ENCODE data around the gene THSD4.

THSD4 gene

GRCh38 chr15:71723344-71723743 lies 608.1 kb downstream of the THSD4 start:
- no peak for DNase-seq (ENCODE audit: low read depth)

- DNase-seq (ENCODE audit: low read depth) = peak; percentile 54
Observed at GRCh38 chr15:71725207-71725955, 610.1 kb downstream of the THSD4 start.

DNA sequence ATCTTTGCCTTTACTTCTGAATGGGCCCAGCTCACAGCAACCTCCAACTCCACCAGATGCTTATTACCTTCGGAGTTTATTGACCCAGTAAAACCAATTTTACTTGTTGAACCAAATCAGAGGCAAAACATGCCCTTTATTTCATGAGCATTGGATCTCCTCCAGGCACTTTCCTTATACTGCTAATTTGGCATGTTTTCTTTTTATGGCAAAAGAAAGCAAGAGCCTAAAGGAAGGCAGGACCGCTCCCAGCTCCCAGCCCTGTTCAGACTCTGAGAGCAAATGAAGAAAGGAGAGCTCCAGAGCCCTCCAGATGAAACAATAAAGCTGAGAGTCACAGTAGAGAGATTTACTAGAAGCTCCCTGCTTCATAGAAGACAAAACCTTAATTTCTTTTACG lies 613.6 kb downstream of the THSD4 start:
- DNase-seq (ENCODE audit: low read depth) = no peak

- no peak for DNase-seq (ENCODE audit: low read depth)
Observed at GRCh38 chr15:71729319-71729718, 614.0 kb downstream of the THSD4 start.

DNA sequence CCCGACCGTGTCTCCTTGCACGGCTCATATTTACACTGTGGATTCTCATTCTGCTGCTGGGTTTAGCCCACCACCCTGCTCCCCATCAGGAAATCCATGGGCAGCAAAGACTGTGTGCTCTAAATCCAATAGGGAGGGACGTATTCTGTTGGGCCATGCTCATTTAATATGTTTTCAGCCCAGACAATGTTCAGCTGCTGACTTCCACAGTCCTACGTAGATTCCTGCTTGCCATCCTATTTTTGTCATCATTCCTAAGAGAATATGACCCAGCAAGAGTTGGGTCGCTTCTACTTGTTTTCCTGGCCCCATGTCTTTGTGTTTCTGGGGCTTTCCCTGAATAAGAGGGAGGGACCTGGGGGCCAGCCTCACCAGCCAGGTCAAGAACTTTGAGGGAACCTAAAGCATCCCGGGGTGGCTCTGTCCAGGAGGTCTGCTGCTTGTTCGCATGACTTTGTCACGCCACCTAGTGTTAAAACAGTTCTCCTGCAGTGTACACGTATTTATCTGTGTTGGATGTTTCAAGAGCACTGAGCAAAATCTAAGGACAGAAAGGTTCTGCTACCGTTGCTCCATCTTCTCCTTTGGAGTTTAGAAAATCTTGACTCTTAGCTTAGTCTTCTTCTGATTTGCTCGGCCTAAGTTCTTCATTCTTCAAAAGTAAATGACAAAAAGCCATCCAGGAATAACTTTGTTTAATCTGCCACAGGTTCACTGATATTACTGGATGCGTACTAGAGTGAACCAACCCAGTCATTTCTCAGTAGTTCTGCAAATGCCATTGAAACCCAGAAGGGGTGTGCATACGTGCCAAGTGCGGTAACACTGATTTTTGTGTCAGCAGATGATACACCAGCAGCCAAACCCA lies 615.2 kb downstream of the THSD4 start:
- peak; percentile 63 for DNase-seq (ENCODE audit: low read depth)

GRCh38 chr15:71732636-71733035 lies 617.4 kb downstream of the THSD4 start:
- DNase-seq (ENCODE audit: low read depth) = no peak

GRCh38 chr15:71733122-71733521 lies 617.9 kb downstream of the THSD4 start:
- DNase-seq (ENCODE audit: low read depth) = no peak

GRCh38 chr15:71734709-71735384 lies 619.6 kb downstream of the THSD4 start:
- DNase-seq (ENCODE audit: low read depth) = no peak

- no peak for DNase-seq (ENCODE audit: low read depth)
Observed at GRCh38 chr15:71735385-71735757, 620.1 kb downstream of the THSD4 start.

- no peak for DNase-seq (ENCODE audit: low read depth)
Observed at GRCh38 chr15:71736286-71736947, 621.1 kb downstream of the THSD4 start.

DNA sequence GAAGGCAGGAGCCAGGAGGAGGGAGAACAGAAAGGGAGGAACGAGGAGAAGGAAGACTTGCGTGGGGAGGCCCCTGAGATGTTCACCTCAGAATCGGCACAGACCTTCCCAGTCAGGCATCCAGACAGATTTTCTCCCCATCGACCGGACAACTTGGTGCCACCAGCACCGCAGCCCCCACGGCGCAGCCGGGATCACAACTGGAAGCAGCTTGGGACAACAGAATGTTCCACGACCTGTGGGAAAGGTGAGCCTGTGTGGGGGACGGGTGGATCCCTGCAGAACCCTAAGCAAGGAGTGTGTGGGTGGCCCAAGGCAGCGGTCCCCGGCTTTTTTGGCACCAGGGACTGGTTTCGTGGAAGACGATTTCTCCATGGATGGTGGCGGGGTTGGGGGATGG lies 622.5 kb downstream of the THSD4 start:
- no peak for DNase-seq (ENCODE audit: low read depth)

DNA sequence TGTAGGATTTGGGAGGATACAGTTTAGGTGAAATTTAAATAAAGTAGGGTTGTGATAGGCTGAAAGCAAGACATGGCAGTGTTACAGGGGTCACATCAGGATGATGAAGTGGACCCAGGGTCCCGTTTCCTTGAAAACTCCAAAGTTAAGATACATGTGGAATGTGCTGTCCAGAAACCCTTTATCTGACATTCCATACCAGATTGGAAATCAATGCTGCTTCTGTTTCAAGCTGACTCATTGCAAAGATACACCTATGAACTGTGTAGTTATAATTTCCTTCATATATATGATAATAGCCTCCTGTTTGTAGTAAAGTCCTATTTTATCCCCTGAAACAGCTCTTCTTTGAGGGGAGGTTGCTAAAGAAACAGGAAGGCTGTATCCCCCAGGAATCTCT lies 624.1 kb downstream of the THSD4 start:
- DNase-seq (ENCODE audit: low read depth) = no peak

DNA sequence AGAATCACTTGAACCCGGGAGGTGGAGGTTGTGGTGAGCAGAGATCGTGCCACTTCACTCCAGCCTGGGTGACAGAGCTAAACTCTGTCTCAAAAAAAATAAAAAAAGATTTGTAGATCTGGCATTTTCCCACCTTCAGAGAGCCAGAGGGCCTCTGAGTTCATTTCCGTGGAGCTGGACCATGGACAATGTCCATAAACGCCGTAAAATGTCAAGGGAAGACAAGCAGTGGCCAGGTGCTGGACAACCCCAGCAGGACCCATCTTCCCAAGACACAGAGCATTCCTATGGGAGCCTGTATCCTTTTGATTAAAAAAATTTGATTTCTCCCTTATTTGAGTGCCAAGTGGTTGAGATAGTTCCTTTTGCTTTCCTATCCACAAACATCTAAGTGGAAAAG lies 627.7 kb downstream of the THSD4 start:
- DNase-seq (ENCODE audit: low read depth) = no peak

DNA sequence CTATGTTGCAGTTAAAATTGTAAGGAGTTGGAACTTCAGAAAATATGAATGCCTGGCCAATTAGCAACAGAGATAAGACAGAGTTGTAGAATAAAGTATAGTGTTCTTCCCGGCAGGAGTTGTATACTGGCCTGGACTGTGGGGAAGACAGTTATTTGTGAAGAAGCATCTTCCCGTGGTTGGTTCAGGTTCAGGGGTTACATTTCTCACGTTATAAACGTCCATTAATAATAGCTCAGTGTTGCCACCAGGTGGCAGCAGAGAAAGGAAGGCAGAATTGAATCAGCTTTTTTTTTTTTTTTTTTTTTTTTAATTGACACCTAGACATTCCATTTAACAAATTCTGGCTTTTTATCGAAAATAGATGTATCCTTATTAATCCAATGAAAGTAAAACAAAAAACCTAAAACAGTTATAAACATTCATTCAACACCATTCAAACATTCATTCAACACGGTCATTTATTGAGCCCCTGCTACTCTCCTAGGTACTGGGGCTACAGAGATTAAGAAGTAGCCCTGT lies 628.7 kb downstream of the THSD4 start:
- peak; percentile 18 for DNase-seq (ENCODE audit: low read depth)

DNA sequence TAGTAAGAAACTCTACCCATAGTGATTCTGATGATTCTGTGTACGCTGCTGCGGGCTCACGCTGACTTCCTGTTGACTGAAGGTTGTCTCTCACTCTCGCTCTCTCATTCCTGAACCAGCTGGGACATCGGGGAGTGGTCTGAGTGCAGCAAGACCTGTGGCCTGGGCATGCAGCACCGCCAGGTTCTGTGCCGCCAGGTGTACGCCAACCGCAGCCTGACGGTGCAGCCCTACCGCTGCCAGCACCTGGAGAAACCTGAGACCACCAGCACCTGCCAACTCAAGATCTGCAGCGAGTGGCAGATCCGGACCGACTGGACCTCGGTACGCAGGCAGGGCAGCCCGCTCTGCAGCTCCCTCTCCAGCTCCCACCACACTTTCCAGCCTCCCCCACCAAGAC lies 631.4 kb downstream of the THSD4 start:
- no peak for DNase-seq (ENCODE audit: low read depth)

DNA sequence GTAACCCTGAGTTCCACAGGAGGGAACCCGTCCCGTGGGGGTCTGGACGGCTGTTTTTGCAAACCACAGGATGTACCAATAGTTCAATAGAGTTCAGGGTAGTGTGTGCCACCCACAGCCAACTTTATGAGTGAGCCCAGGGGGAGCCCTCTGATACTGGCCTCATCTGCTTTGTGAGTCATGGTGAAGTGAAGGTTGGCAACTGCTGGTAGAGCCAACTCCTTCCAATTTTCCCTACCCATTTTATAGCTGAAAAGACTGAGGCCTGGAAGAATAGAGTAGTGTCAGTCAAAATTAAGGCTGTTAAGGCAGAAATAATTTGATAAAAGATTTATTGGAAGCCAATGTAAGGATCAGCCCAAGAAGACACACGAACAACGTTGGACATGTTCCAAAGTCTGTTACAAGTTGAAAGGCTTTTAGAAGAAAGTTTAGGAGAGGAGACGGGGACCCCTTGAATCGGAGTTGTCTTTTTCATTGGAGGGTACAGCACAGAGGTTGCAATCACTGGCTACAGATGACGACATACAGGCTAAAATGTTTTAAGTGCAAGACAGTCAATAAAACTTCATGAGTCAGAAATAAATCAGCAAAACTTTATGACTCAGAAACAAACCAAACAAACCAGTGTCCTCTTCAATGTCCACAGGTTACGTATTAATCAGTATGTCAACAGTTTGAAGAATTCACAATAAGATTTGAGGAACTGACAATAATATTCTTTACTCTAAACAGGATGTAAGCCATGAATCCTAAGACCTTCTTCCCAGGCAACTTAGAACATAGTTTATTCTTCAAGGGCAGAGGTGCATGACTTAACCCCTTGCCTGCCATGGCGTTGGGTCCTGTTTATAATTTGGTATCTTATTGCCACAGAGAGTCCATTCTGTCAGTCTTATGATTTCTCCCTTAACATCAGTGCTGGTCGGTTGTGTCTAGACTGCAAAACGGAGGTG lies 632.1 kb downstream of the THSD4 start:
- peak; percentile 75 for DNase-seq (ENCODE audit: low read depth)

- no peak for DNase-seq (ENCODE audit: low read depth)
Observed at GRCh38 chr15:71748293-71748718, 633.0 kb downstream of the THSD4 start.

GRCh38 chr15:71749500-71749899 lies 634.2 kb downstream of the THSD4 start:
- no peak for DNase-seq (ENCODE audit: low read depth)

GRCh38 chr15:71752128-71752527 lies 636.9 kb downstream of the THSD4 start:
- DNase-seq (ENCODE audit: low read depth) = peak; percentile 34

- DNase-seq (ENCODE audit: low read depth) = peak; percentile 94
Observed at GRCh38 chr15:71752604-71753289, 637.5 kb downstream of the THSD4 start.

All from fibroblast of gingiva (primary cell).